ENCODE results near the gene BLOC1S6.

BLOC1S6 gene

DNA sequence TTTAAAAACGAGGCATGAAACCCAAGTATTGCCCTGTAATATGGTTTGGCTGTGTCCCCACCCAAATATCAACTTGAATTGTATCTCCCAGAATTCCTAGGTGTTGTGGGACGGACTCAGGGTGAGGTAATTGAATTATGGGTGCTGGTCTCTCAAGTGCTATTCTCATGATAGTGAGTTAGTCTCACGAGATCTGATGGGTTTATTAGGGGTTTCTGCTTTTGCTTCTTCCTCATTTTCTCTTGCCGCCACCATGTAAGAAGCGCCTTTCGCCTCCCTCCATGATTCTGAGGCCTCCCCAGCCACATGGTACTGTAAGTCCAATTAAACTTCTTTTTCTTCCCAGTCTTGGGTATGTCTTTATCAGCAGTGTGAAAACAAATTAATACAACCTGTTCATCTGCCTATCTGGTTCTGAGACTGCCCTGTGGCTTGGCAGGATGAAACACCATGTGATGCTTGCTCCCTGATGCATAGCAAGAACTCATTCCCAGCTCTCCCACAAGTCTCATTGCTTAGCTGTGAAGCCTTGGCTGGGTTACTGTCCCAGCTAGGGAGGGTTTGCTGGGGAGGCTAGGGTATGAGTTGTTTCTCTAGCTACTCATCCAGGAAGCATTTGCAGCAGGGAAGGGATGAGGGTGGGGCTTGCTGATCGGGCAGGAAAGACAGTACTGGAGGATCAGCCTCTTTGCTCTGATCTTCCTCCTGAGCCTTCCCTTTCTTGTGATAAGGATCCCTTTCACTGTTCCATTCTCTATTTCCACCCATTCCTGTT is 43.9 kb downstream of the BLOC1S6 start:
- no peak overlapping the region for H3K4me3 ChIP-seq (ENCODE audit: low read depth, low read length)
- DNase-seq (ENCODE audit: low read depth): peak; percentile 18
- TF ChIP-seq, protein P1, sequence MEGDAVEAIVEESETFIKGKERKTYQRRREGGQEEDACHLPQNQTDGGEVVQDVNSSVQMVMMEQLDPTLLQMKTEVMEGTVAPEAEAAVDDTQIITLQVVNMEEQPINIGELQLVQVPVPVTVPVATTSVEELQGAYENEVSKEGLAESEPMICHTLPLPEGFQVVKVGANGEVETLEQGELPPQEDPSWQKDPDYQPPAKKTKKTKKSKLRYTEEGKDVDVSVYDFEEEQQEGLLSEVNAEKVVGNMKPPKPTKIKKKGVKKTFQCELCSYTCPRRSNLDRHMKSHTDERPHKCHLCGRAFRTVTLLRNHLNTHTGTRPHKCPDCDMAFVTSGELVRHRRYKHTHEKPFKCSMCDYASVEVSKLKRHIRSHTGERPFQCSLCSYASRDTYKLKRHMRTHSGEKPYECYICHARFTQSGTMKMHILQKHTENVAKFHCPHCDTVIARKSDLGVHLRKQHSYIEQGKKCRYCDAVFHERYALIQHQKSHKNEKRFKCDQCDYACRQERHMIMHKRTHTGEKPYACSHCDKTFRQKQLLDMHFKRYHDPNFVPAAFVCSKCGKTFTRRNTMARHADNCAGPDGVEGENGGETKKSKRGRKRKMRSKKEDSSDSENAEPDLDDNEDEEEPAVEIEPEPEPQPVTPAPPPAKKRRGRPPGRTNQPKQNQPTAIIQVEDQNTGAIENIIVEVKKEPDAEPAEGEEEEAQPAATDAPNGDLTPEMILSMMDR (IDR thresholded peaks at IDR 0.05; ENCODE audit: insufficient read depth, low read depth, low read length, missing control alignments): no peak

DNA sequence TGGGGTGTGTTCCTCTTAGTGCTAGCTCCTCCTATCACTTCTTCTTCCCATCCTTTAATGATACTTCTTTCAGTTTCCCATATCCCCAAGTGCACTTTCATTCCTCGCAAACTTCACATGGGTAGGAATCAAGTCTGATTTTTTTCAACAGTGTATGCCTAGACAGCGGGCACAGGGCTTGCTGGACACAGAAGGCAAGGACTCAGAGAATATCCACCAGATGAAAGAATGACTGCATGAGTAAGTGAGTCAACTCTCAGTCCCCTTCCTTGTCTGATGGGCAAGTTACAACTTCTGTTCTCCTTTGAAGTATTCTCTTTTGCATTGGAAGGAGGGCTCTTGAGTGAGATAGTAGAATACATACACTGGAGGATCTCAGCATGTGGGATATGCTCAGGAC is 44.6 kb downstream of the BLOC1S6 start:
- no peak for DNase-seq (ENCODE audit: low read depth)
- TF ChIP-seq, protein P1 (IDR thresholded peaks at IDR 0.05; ENCODE audit: insufficient read depth, low read depth, low read length, missing control alignments): no peak
- H3K4me3 ChIP-seq (ENCODE audit: low read depth, low read length): no peak overlapping the region

DNA sequence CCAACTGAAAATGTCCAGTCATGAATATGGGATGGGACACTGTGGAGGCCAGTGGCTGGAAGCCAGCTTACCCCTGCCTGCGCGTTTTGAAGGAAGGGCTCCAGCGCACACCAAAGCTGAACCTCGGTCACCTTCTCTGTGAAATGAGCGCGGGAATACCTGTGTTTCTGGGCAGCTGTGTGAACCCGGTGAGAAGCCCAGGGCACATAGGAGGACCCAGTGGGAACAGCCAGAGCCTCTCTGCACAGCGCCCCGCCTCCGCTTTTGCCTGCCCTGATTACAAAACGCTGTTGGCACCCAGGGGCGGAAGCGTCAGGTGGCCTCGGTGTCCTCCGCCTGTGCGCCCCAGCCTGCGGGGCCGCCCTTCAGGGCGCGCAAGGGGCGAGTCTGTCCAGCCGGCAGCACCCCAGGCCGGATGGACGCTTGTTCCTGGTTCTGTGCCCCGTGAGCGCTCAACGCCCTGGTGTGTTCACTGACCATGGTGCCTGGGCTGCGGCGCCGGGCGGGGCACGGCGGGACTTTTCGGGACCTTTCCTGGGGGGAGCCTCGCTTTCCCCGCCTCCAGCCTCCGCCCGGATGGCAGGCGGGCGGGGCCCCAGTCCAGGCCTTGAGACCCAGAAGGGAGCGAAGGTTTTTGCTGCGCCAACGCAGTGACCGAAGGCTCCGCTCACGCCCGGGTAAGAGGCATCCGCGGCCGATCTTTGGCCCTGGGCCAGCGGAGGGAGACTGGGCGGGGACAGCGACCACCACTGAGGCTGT is 47.4 kb downstream of the BLOC1S6 start, which contains the start of gene SQOR:
Gene SQOR (plus strand): TSS at position 598 of the 759 bp plus-strand sequence. CDS start 23,895 bp downstream, outside the sequence.
- peak within 1 kb of the TSS; percentile 77 for H3K4me3 ChIP-seq (ENCODE audit: low read depth, low read length)
- peak; percentile 93 for DNase-seq (ENCODE audit: low read depth)
- TF ChIP-seq, protein P1 (IDR thresholded peaks at IDR 0.05; ENCODE audit: insufficient read depth, low read depth, low read length, missing control alignments): no peak

DNA sequence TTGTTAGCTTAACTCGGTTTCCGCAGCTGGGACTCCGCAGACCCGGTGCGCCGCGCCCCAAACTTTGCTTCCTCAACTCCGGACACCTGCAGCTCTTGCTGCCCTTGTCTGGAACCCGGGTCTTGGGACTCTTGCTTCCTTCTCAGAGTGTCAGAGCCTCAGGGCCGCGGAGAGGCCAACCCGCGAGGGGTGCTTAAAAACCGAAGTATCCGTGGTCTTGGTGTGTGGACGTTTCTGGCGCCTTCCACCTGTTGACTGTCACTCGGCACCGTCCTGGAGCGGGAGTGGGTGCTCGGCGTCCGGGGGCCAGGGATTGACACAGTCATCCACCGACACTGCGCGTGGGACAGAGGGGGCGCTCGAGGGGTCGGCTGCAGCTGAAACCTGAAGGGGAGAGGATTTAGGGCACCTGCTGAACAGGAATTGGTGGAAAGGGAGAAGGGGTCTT is 48.0 kb downstream of the BLOC1S6 start:
- peak; percentile 82 for DNase-seq (ENCODE audit: low read depth)
- peak overlapping the region; percentile 77 for H3K4me3 ChIP-seq (ENCODE audit: low read depth, low read length)
- TF ChIP-seq, protein P1 (IDR thresholded peaks at IDR 0.05; ENCODE audit: insufficient read depth, low read depth, low read length, missing control alignments): peak; percentile 64

DNA sequence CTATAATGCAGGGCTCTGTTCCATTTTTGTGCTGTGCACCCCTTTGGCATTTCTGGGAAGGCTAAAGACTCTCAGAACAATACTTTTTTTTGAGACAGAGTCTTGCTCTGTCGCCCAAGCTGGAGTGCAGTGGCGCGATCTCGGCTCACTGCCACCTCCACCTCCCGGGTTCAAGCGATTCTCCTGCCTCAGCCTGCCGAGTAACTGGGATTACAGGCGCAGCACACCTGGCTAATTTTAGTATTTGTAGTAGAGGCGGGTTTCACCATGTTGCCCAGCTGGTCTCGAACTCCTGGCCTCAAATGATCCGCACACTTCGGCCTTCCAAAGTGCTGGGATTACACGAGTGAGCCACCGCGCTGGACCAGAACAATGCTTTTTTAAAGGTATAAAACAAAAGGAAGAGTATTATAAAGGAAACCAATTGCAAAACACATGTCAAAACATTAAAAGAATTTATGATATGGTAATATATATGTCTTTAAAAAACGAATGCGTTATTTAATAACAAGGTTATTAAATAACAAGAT is 48.6 kb downstream of the BLOC1S6 start:
- H3K4me3 ChIP-seq (ENCODE audit: low read depth, low read length): peak overlapping the region; percentile 77
- TF ChIP-seq, protein P1 (IDR thresholded peaks at IDR 0.05; ENCODE audit: insufficient read depth, low read depth, low read length, missing control alignments): no peak
- DNase-seq (ENCODE audit: low read depth): no peak

DNA sequence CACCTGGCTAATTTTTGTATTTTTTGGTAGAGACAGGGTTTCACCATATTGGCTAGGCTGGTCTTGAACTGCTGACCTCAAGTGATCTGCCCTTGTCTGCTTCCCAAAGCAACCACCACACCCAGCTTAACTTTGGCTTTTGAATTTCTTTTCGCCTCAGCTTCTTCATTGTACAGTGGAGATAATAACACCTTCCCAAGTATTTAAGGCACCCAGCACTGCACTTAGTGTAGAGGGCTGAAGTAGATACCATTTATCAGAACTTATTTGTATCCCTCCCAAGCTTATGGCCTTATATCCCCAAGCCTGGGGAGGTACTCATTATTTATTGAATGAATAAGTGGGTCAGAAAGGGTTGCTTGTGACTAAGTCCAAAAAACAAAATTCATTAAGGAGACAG is 50.0 kb downstream of the BLOC1S6 start:
- TF ChIP-seq, protein P1 (IDR thresholded peaks at IDR 0.05; ENCODE audit: insufficient read depth, low read depth, low read length, missing control alignments): no peak
- no peak for DNase-seq (ENCODE audit: low read depth)
- H3K4me3 ChIP-seq (ENCODE audit: low read depth, low read length): peak overlapping the region; percentile 48
